Measurements from ENCODE around the gene SSUH2.

- TF ChIP-seq ZNF184 (tag by site-specific recombination; IDR thresholded peaks at IDR 0.05) (no peak), ZNF19 (tag by site-specific recombination; IDR thresholded peaks at IDR 0.05; ENCODE audit: low read depth) (no peak), ZNF394 (tag by site-specific recombination; IDR thresholded peaks at IDR 0.05; ENCODE audit: borderline replicate concordance) (no peak), ZNF654 (tag by site-specific recombination; IDR thresholded peaks at IDR 0.05; ENCODE audit: low read depth) (no peak), ZNF670 (tag by site-specific recombination; IDR thresholded peaks at IDR 0.05; ENCODE audit: low read depth) (no peak), CTCF (tag by site-specific recombination; IDR thresholded peaks at IDR 0.05) (no peak), PRDM10 (tag by site-specific recombination; IDR thresholded peaks at IDR 0.05) (no peak), ZBTB44 (tag by site-specific recombination; IDR thresholded peaks at IDR 0.05) (no peak), ZNF416 (tag by site-specific recombination; IDR thresholded peaks at IDR 0.05) (no peak), ZNF707 (tag by site-specific recombination; IDR thresholded peaks at IDR 0.05) (no peak), HIC1 (tag by site-specific recombination; IDR thresholded peaks at IDR 0.05) (no peak), SP3 (tag by site-specific recombination; IDR thresholded peaks at IDR 0.05) (no peak), KLF1 (tag by site-specific recombination; IDR thresholded peaks at IDR 0.05) (no peak), ZNF521 (tag by site-specific recombination; IDR thresholded peaks at IDR 0.05) (no peak)
Observed at GRCh38 chr3:8584661-8585060, 59.9 kb downstream of the SSUH2 start.

Data from HEK293 (cell line).